GM15510 (cell line): ENCODE data around the gene LDB2.

Experiments
- POLR2A ChIP-seq: IDR thresholded peaks from 3 replicates; pipeline ENCODE4 v1.6.1; 2011; ENCODE audit warnings: borderline replicate concordance; ENCODE audit not compliant: insufficient read length; ENCODE audit errors: extremely low read depth

The LDB2 gene

DNA sequence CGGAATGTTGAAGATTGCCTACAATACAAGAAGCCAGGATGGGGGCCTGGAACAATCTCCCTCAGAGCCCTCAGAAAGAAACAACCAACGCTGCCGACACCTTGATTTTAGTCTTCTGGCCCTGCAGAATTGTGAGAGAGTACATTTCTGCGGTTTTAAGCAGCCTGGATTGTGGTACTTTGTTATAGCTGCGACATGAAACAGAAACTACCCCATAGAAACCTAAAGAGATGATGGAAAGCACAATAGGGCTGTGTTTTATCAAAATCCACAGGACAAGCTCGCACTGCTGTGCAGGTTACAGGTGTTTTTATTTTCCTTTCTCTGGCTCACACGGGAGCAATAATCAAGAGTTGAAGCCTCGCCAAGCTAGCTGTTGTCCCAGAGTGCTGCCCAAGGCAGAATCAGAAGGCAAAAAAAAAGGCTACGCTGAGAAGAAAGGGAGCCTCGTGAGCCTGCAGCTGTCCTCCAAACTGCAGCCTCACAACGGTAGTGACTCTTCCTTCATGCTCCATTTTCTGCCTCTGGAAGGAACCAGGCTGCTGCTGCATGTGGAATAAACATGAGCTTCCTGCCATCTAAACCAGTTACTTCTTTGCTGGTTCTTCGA is 232.4 kb downstream of the LDB2 start:
- no peak for TF ChIP-seq POLR2A

DNA sequence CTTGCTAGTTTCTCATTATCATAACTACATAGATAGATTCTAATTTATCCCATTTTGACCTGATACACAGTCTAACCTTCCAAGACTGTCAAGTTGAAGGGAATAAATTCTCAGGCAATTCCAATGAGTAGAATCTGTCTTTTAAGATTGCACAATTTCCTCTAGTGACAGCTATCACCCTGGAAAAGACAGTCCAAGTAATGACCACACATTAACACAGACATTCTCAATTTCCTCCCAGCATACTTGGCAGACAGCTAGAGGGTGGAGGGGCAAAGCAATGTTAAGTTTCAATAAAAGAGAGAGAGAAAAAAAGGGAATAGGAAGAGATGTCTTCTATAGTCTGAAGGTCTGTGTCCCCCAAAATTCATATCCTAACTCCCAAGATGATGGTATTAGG is 234.7 kb downstream of the LDB2 start:
- no peak for TF ChIP-seq POLR2A

GRCh38 chr4:16663307-16663706 is 235.1 kb downstream of the LDB2 start:
- TF ChIP-seq POLR2A: no peak

DNA sequence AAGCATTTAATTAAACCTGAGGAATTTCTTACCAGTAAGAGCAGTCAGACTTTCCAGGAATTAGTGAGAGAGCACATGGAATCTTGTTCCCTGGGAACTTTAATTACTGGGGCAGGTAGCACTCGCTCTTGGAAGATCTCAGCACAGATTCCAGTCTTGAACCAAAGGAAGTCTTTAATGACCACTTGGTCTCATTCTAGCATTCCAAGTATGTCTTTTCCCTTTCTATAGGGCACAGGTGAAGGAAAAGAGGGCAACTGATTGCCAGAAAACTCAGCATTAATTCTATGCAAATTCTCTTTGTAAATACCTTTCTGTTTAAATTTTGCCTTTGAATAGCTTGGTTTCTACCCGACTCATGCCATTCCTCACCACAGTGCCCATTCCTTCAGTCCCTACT is 236.6 kb downstream of the LDB2 start:
- no peak for TF ChIP-seq POLR2A

DNA sequence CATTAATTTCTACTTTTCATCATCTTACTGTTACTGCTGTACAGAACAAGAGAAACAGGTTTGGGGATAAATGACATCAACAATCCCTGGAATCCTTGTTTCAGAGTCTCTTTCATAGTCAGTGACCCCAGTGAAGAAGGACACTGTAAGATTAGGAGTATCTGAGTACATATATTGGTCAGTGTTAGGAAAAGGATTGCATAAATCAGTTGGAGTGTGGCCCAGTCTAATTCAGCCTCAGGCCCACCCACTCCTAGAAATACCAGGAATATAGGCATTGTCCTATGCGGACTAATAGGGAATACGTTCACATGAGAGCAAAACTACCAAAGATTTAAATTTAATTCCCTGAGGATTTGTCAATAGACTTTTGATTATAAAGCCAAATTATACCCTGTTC is 237.8 kb downstream of the LDB2 start:
- no peak for TF ChIP-seq POLR2A

DNA sequence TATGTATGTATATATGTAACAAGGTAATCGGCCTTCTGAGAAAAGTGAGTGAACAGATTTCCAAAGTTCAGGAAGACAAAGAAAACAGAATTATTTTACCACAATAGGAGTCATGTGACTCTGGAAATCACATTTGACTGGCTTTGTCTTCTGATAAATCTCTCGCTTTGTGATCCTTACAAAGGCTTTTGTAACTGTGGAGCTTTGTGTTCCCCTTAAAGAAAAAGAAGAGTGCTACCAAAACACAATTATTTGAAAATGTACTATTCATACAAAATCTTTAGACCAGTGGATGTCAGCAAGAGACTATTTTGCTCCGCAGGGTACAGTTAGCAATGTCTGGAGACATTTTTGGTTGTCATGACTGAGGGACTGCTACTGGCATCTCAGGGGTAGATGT is 238.8 kb downstream of the LDB2 start:
- no peak for TF ChIP-seq POLR2A

- no peak for TF ChIP-seq POLR2A
Observed at GRCh38 chr4:16659079-16659478, 239.4 kb downstream of the LDB2 start.

- no peak for TF ChIP-seq POLR2A
Observed at GRCh38 chr4:16658183-16658582, 240.3 kb downstream of the LDB2 start.

DNA sequence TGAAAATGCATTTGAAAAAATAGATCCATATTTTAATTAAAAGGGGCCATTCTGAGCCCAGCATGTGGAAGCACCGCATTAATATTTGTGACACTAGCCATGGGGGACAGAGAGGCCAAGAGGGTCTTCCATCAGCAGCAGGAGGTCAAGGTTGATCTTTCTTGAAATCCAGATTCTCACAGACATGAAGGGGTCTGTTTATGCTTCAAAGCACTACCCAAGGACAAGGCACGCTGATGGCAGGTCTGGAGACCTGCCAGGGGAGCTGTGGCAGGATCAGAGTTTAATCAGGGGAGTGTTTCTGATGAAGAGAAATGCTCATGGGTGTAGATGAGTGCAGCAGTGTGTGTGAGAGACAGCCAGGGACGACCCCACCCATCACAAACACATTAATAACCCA is 243.3 kb downstream of the LDB2 start:
- no peak for TF ChIP-seq POLR2A

GRCh38 chr4:16652732-16653305 is 245.6 kb downstream of the LDB2 start:
- TF ChIP-seq POLR2A: no peak

DNA sequence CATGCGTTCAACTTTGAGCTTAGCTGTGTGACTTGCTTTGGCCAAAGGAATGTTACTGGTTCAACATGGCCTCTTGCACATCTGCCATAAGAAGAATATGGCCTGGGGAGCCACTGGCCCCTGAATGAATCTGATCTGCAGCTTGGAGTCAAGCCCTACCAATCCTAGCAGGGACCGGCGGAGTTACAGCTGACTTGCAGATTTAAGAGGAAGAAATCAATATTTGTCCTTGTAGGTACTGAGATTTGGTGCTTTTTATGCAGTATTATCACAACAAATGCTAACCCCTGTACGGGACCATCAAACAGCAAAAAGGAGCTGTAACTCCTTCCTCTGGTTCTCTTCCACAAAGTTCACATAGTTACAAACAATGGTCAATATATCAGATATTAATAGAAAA is 252.0 kb downstream of the LDB2 start:
- no peak for TF ChIP-seq POLR2A

GRCh38 chr4:16643893-16644292 is 254.6 kb downstream of the LDB2 start:
- no peak for TF ChIP-seq POLR2A

GRCh38 chr4:16642897-16643296 is 255.5 kb downstream of the LDB2 start:
- TF ChIP-seq POLR2A: no peak

GRCh38 chr4:16641971-16642370 is 256.5 kb downstream of the LDB2 start:
- no peak for TF ChIP-seq POLR2A

GRCh38 chr4:16636912-16637630 is 261.4 kb downstream of the LDB2 start:
- no peak for TF ChIP-seq POLR2A

DNA sequence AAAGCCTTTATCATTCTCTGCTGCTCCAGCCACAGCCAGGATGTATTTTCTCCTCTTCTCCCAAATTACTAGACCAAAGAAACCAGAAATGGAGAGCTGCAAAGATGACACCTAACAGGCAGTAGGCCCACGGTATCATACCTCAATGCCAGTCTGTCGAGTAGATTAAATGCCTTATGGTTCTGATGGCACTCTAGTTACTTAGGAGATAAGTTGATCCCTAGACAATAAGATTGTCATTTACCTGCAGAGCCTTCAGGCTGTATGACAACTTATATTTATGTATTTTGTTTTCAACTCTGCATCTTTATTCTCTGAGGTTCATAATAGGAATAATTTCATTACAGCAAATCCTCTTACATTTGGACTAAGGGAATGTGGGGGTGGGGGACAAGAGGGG is 262.1 kb downstream of the LDB2 start:
- no peak for TF ChIP-seq POLR2A
